Left cardiac atrium (tissue), 4 donors: ENCODE results near the gene ESRRG. TPM values are rescaled to one million over a fixed set of nuclear protein-coding genes. Genes with fewer than 3 reads are reported as not detected.

ENCODE experiments used
- ATAC-seq, 2 donors: fragments of 200-7000 bp; cut with Tn5 transposase; one replicate each; pipeline ENCODE4 v1.9.1; 2020; ENCODE audit warnings: mild to moderate bottlenecking in 2 of 2, moderate library complexity in 2 of 2
- DNase-seq: peaks from one replicate; pipeline ENCODE4 v3.0.0-alpha.2; 2020
- intact Hi-C, 2 donors: fragments of 100-400 bp; cut with DNase I; formaldehyde crosslinking; loops; one replicate each; pipeline versions ENCODE4 v1.14.1 to v1.15.1; 2022 to 2023
- total RNA-seq, 2 donors: library from RNA; stranded (reverse); fragmentation: NEBNext Ultra II Directional; extraction: Animal tissue kit (Norgen Biotek cat#: 25700); gene quantifications; one replicate each; pipeline ENCODE4 v1.2.1, GENCODE V29; 2021
- donor health status: DM: no; HTN: yes; CAD: no.
- donor health status: DM: no; HTN: yes; CAD: no; lungs with severe emphysema.
- donor health status: DM: yes; HTN: yes; CAD: no.
- donor health status: Dilated cardiomyopathy.

Gene ESRRG
- total RNA-seq, 2 donors from 2014 or later: 17.5 to 29.5 TPM

- ATAC-seq (no peak), DNase-seq (no peak)
- intact Hi-C loops: no loop called here
Observed at GRCh38 chr1:216651826-216652418, 71.3 kb downstream of the ESRRG start.

- no peak for ATAC-seq
- no peak for DNase-seq
- intact Hi-C loops: no loop called here
Observed at GRCh38 chr1:216643176-216643575, 80.1 kb downstream of the ESRRG start.

- ATAC-seq: no peak
- intact Hi-C loops: no loop called here
- DNase-seq: no peak
Observed at GRCh38 chr1:216641669-216642460, 81.4 kb downstream of the ESRRG start.

- intact Hi-C loops: no loop called here
- ATAC-seq (peak in 1 of 2 donors; percentile 19), DNase-seq (no peak)
Observed at GRCh38 chr1:216640100-216640499, 83.1 kb downstream of the ESRRG start.

- intact Hi-C loops: no loop called here
- DNase-seq (no peak), ATAC-seq (no peak)
Observed at GRCh38 chr1:216632980-216633379, 90.2 kb downstream of the ESRRG start.

- no peak for DNase-seq
- no peak for ATAC-seq
- intact Hi-C loops: no loop called here
Observed at GRCh38 chr1:216630532-216630931, 92.7 kb downstream of the ESRRG start.

GRCh38 chr1:216627252-216627651 lies 96.0 kb downstream of the ESRRG start:
- DNase-seq (no peak), ATAC-seq (peak; percentile 61 to 68)
- intact Hi-C loops: no loop called here

- DNase-seq: no peak
- peak; percentile 63 to 73 for ATAC-seq
- intact Hi-C loops: no loop called here
Observed at GRCh38 chr1:216626394-216627067, 96.7 kb downstream of the ESRRG start.

- no peak for ATAC-seq
- intact Hi-C loops: no loop called here
- no peak for DNase-seq
Observed at GRCh38 chr1:216621536-216621935, 101.7 kb downstream of the ESRRG start.

GRCh38 chr1:216617081-216617875 lies 106.0 kb downstream of the ESRRG start:
- ATAC-seq (no peak), DNase-seq (no peak)
- intact Hi-C loops: no loop called here

GRCh38 chr1:216616425-216616824 lies 106.8 kb downstream of the ESRRG start:
- intact Hi-C loops: no loop called here
- ATAC-seq (no peak), DNase-seq (no peak)

GRCh38 chr1:216614011-216614934 lies 109.0 kb downstream of the ESRRG start:
- no peak for ATAC-seq
- intact Hi-C loops: no loop called here
- no peak for DNase-seq

- ATAC-seq: no peak
- no peak for DNase-seq
- intact Hi-C loops: no loop called here
Observed at GRCh38 chr1:216612291-216612690, 110.9 kb downstream of the ESRRG start.

- DNase-seq: no peak
- intact Hi-C loops: no loop called here
- ATAC-seq: no peak
Observed at GRCh38 chr1:216607067-216607697, 116.0 kb downstream of the ESRRG start.

GRCh38 chr1:216606047-216606637 lies 117.1 kb downstream of the ESRRG start:
- intact Hi-C loops: no loop called here
- ATAC-seq (no peak), DNase-seq (no peak)

- intact Hi-C loops: loop anchor here in 1 of 2 donors (5.0 kb wide), 1 partner anchor 118 kb away; the partner anchor contains the start of gene ESRRG
Observed at GRCh38 chr1:216604771-216605170, 118.5 kb downstream of the ESRRG start.

More at GRCh38 chr1:216604771-216605170, 118.5 kb downstream of the ESRRG start:
- no peak for ATAC-seq
- DNase-seq: no peak
